22Rv1 (cell line): ENCODE data around the gene SEMA5A.
A peak's percentile ranks its signal among the peaks of the same experiment; 100 is the strongest.

Experiments used
- H3K27ac ChIP-seq: fragments of 450-650 bp; 2 replicates; pipeline ENCODE4 v1.5.1; 2017
- ZFX ChIP-seq: fragments of 450-650 bp; IDR thresholded peaks from 2 replicates; pipeline ENCODE4 v1.6.1; 2017; ENCODE audit warnings: antibody characterized with exemption, borderline replicate concordance
- TF ChIP-seq, protein P1 (sequence below): fragments of 450-650 bp; IDR thresholded peaks from 2 replicates; pipeline ENCODE4 v1.5.1; 2017; ENCODE audit warnings: mild to moderate bottlenecking

Gene SEMA5A

DNA sequence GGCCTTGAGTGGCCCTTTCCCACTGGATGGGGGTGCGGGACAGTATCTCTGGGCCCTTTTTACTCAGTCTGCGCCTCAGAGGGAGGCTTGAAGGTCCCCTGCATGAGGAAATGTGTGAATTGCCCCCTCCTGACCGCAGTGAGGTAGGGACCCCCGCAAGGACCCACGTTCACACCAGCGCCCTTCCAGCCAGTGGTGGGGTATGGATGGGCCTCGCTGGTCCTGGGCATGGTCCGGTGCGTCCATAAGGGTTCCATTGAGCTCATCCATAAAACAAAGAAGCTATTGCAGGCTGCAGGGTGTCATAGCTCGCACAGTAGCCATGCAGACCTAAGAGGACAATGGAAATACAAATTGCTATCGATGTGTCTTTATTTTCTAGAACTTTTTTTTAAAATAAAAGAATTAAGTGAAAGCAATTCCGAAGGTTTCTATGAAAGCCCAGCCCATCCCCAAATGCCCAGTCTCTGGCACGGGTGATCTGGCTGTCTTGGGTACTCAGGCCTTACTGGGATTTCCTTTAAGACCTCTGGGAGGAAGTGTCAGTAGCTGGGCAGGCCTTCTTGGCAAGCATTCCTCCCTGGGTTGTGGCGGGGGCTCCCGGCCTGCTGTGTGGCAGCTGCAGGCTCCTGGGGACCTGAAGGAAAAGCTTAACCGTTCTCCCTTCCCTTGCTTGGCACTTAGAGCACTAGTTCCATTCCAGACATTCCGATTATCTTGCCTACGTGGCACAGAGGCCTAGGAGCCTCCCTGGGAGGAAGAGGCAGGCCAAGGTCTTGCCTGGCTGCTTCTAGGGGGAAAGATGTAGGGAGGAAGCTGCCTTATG lies 1.5 kb upstream of the SEMA5A start:
- TF ChIP-seq ZFX: no peak
- TF ChIP-seq, protein P1, sequence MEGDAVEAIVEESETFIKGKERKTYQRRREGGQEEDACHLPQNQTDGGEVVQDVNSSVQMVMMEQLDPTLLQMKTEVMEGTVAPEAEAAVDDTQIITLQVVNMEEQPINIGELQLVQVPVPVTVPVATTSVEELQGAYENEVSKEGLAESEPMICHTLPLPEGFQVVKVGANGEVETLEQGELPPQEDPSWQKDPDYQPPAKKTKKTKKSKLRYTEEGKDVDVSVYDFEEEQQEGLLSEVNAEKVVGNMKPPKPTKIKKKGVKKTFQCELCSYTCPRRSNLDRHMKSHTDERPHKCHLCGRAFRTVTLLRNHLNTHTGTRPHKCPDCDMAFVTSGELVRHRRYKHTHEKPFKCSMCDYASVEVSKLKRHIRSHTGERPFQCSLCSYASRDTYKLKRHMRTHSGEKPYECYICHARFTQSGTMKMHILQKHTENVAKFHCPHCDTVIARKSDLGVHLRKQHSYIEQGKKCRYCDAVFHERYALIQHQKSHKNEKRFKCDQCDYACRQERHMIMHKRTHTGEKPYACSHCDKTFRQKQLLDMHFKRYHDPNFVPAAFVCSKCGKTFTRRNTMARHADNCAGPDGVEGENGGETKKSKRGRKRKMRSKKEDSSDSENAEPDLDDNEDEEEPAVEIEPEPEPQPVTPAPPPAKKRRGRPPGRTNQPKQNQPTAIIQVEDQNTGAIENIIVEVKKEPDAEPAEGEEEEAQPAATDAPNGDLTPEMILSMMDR: no peak
- H3K27ac ChIP-seq: no peak overlapping the region

GRCh38 chr5:9545136-9545991 lies 511 bp downstream of the SEMA5A start:
- no peak overlapping the region for H3K27ac ChIP-seq
- TF ChIP-seq, protein P1: no peak
- no peak for TF ChIP-seq ZFX

DNA sequence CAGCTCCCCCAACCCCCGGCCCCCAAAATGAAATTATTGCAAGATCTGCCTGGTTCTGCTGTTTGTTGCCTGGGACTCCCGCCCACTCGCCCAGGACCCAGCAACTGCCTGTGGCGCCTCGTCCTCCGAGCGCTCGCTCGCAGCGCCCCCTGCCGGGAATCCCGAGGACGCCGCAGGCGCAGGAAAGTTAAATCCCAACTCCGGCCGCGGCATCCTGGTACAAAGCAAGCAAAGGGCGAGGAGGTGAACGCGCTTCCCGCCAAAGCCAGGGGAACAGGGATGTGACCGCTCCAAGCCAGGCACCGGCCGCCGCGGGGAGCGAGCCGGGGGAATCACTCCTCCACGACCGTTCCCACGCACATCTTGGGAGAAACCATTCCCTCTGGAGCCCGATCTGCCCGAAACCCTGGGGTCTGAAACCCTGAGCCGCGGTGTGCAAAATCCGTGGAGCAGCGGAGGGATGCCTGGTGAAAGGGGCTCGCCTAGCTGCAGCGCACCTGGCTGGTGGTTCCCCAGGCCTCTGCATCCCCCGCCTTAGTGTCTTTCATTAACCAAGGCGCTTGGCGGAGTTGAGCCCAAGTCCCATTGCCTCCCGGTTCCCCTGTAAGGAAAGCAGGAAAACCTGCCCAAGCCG lies 1.3 kb downstream of the SEMA5A start:
- TF ChIP-seq, protein P1: peak; percentile 98
- no peak for TF ChIP-seq ZFX
- no peak overlapping the region for H3K27ac ChIP-seq

- no peak overlapping the region for H3K27ac ChIP-seq
- no peak for TF ChIP-seq ZFX
- TF ChIP-seq, protein P1: no peak
Measured at GRCh38 chr5:9544056-9544455, 1.8 kb downstream of the SEMA5A start.

GRCh38 chr5:9543311-9543920 lies 2.5 kb downstream of the SEMA5A start:
- no peak overlapping the region for H3K27ac ChIP-seq
- TF ChIP-seq ZFX: no peak

DNA sequence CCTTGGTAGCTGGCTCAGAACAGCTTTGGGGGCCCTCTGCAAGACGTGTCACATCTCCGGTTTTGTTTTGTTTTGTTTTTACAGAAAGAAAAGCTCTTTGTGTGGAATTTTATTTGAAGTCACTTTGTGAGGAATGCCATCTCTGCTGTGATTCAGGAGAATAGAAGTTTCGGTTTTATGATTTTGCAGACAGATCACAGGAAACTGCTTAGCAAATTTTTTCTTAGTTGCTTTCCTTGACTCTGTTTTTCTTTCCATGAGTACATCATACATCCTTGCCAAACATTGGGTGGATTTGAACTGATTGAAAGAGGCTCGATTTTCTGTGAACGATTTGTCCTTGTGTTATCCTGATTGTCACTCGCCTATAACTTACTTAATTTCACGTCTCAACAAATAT lies 5.1 kb downstream of the SEMA5A start:
- H3K27ac ChIP-seq: no peak overlapping the region
- no peak for TF ChIP-seq ZFX
- TF ChIP-seq, protein P1: no peak

GRCh38 chr5:9538504-9538903 lies 7.4 kb downstream of the SEMA5A start:
- H3K27ac ChIP-seq: no peak overlapping the region
- TF ChIP-seq, protein P1: no peak
- TF ChIP-seq ZFX: no peak
